Mesenchymal stem cell (in vitro differentiated cells and primary cell): ENCODE data around the gene ERGIC3.

Experiments used
- DNase-seq: peaks from one replicate; pipeline ENCODE4 v3.0.0-alpha.2; 2013
- H2AFZ ChIP-seq: one replicate; pipeline ENCODE4 v1.6.1; 2013; ENCODE audit warnings: low read depth, mild to moderate bottlenecking, control low read depth, inconsistent platforms, low read length, moderate library complexity
- H2AK5ac ChIP-seq: 2 replicates; pipeline ENCODE4 v1.6.1; 2013; ENCODE audit warnings: low read length, moderate library complexity, mild to moderate bottlenecking, inconsistent platforms; ENCODE audit not compliant: severe bottlenecking
- H2BK120ac ChIP-seq: one replicate; pipeline ENCODE4 v1.6.1; 2013; ENCODE audit warnings: low read depth, mild to moderate bottlenecking, inconsistent platforms, low read length, moderate library complexity
- H2BK12ac ChIP-seq, 2 experiments: one replicate each; pipeline ENCODE4 v1.6.1; 2013; ENCODE audit warnings: inconsistent platforms in 2 of 2, low read length in 2 of 2, mild to moderate bottlenecking in 2 of 2, moderate library complexity in 2 of 2, control low read depth in 1 of 2
- H2BK15ac ChIP-seq: one replicate; pipeline ENCODE4 v1.6.1; 2013; ENCODE audit warnings: mild to moderate bottlenecking, low read depth, inconsistent platforms; ENCODE audit not compliant: poor library complexity, severe bottlenecking
- H2BK5ac ChIP-seq: 2 replicates; pipeline ENCODE4 v1.6.1; 2013; ENCODE audit warnings: low read depth, mild to moderate bottlenecking, low read length, control low read depth, inconsistent platforms; ENCODE audit not compliant: poor library complexity, severe bottlenecking
- H3K14ac ChIP-seq, 2 experiments: one replicate each; pipeline ENCODE4 v1.6.1; 2013; ENCODE audit warnings: inconsistent platforms in 2 of 2, low read length in 2 of 2, control low read depth in 1 of 2, mild to moderate bottlenecking in 1 of 2, moderate library complexity in 1 of 2
- H3K18ac ChIP-seq, 2 experiments: one replicate each; pipeline ENCODE4 v1.6.1; 2013; ENCODE audit warnings: inconsistent platforms in 2 of 2, low read length in 2 of 2, control low read depth in 1 of 2, low read depth in 1 of 2, mild to moderate bottlenecking in 1 of 2
- H3K23ac ChIP-seq, 2 experiments: one replicate each; pipeline ENCODE4 v1.6.1; 2013; ENCODE audit warnings: inconsistent platforms in 2 of 2, low read length in 2 of 2, mild to moderate bottlenecking in 2 of 2, moderate library complexity in 2 of 2, control low read depth in 1 of 2
- H3K27ac ChIP-seq: 2 replicates; pipeline ENCODE4 v1.5.1; 2013; ENCODE audit warnings: mild to moderate bottlenecking, moderate library complexity, low read length, control low read depth, inconsistent platforms; ENCODE audit not compliant: poor library complexity, severe bottlenecking
- H3K27me3 ChIP-seq, 2 experiments: 2 replicates each; pipeline versions ENCODE4 v1.6.1 to v1.7.0; 2013; ENCODE audit warnings: low read length in 2 of 2, mild to moderate bottlenecking in 2 of 2, moderate library complexity in 2 of 2, control low read depth in 1 of 2, inconsistent platforms in 1 of 2; ENCODE audit not compliant: control insufficient read depth in 1 of 2, insufficient read depth in 1 of 2
- H3K36me3 ChIP-seq, 2 experiments: 2 replicates each; pipeline versions ENCODE4 v1.6.1 to v1.7.0; 2013; ENCODE audit warnings: low read length in 2 of 2, control low read depth in 1 of 2, inconsistent platforms in 1 of 2, low read depth in 1 of 2, mild to moderate bottlenecking in 1 of 2; ENCODE audit not compliant: insufficient read depth in 2 of 2, control insufficient read depth in 1 of 2
- H3K4ac ChIP-seq, 2 experiments: one replicate each; pipeline ENCODE4 v1.6.1; 2013; ENCODE audit warnings: inconsistent platforms in 2 of 2, low read length in 2 of 2, mild to moderate bottlenecking in 2 of 2, moderate library complexity in 2 of 2, control low read depth in 1 of 2, low read depth in 1 of 2
- H3K4me1 ChIP-seq: 2 replicates; pipeline ENCODE4 v1.6.1; 2013; ENCODE audit warnings: low read depth, low read length, control low read depth; ENCODE audit not compliant: control insufficient read depth, insufficient read depth
- H3K4me2 ChIP-seq: 2 replicates; pipeline ENCODE4 v1.6.1; 2013; ENCODE audit warnings: low read length, mild to moderate bottlenecking, inconsistent platforms; ENCODE audit not compliant: poor library complexity, severe bottlenecking
- H3K4me3 ChIP-seq, 2 experiments: 2 replicates each; pipeline versions ENCODE4 v1.5.1 to v1.7.0; 2013; ENCODE audit warnings: low read length in 2 of 2, mild to moderate bottlenecking in 2 of 2, control low read depth in 1 of 2, low read depth in 1 of 2; ENCODE audit not compliant: insufficient read depth in 1 of 2
- H3K79me1 ChIP-seq: replicated peaks from 2 replicates; pipeline ENCODE4 v1.6.1; 2013; ENCODE audit warnings: mild to moderate bottlenecking, control low read depth, low read length, inconsistent platforms; ENCODE audit not compliant: poor library complexity, severe bottlenecking
- H3K9ac ChIP-seq: 2 replicates; pipeline ENCODE4 v1.7.0; 2013; ENCODE audit warnings: mild to moderate bottlenecking, low read length, moderate library complexity
- H3K9me3 ChIP-seq: 2 replicates; pipeline ENCODE4 v1.7.0; 2013; ENCODE audit warnings: mild to moderate bottlenecking, low read length; ENCODE audit not compliant: control insufficient read depth
- H4K8ac ChIP-seq: one replicate; pipeline ENCODE4 v1.6.1; 2013; ENCODE audit warnings: inconsistent platforms, mild to moderate bottlenecking, low read length, moderate library complexity
- H4K91ac ChIP-seq: one replicate; pipeline ENCODE4 v1.6.1; 2013; ENCODE audit warnings: mild to moderate bottlenecking, low read length, inconsistent platforms
- WGBS: methylation state at CpG from one replicate; pipeline ENCODE4 v1.1.7; 2013; ENCODE audit warnings: mixed read lengths; 5-methylcytosine and 5-hydroxymethylcytosine counted together

Gene ERGIC3

DNA sequence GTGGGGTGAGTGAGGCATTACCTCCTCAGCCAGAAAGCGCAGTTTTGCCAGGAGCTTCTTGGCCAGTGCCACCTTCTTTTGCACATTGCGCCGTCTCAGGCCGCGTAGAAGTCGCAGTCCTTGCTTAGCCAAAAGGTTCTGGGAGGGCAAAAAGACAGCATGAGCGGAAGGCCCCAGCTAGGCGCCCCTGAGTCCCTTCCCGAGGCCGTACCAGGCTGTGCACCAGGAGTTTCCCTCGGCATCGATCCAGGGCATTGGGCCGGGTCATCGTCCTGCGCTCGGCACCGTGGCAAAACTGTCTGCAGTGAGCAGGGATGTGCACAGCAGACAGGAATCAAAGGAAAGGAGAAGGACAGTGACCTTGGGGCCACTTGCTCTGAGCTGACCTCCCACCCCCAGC is 53.6 kb downstream of the ERGIC3 start:
- Histone ChIP-seq H3K79me1 (no peaks in the 10 kb centered on the region), H2BK120ac (no peak overlapping the region), H3K27me3 (peaks cover 40 to 45% of the 10 kb centered on the region in 2 experiments), H3K36me3 (no peaks in the 10 kb centered on the region), H2BK5ac (no peak overlapping the region), H2AFZ (no peak overlapping the region), H4K8ac (no peak overlapping the region), H2BK15ac (no peak overlapping the region), H3K9ac (no peak overlapping the region), H3K27ac (no peak overlapping the region), H3K23ac (no peak overlapping the region), H3K4me2 (no peak overlapping the region), H3K4me3 (no peak overlapping the region), H2BK12ac (no peak overlapping the region), H3K4ac (no peak overlapping the region), H4K91ac (no peak overlapping the region), H3K14ac (no peak overlapping the region), H3K4me1 (no peaks in the 10 kb centered on the region), H3K9me3 (no peaks in the 10 kb centered on the region), H2AK5ac (no peak overlapping the region), H3K18ac (no peak overlapping the region)
- WGBS = 92% methylated on average over 17 of the region's 17 CpGs
- no peak for DNase-seq

DNA sequence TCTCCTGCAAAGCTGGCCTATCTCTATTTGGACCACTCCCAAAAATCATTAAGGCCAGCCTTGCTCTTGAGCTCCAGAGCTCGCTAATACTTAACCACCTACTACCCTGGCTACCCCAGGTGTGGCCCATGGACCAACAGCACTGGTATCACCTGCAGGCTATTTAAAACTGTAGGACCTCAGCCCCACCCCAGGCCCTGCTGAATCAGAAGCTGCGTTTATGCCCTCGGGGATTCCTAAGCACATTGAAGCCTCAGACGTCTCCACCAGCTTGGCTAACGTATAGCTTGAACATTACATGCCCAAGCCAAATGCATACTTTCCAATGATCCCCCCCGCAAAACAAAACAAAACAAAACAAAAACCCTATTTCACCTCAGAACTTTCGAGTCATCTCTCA is 54.0 kb downstream of the ERGIC3 start:
- no peak overlapping the region for H3K14ac ChIP-seq
- no peak overlapping the region for H3K4me3 ChIP-seq
- H2BK5ac ChIP-seq = no peak overlapping the region
- no peak for DNase-seq
- 81% methylated on average over 7 of the region's 7 CpGs for WGBS
- H3K79me1 ChIP-seq = no peaks in the 10 kb centered on the region
- H3K23ac ChIP-seq = no peak overlapping the region
- H4K8ac ChIP-seq = no peak overlapping the region
- peaks cover 45 to 49% of the 10 kb centered on the region in 2 experiments for H3K27me3 ChIP-seq
- H3K9me3 ChIP-seq = no peaks in the 10 kb centered on the region
- H3K18ac ChIP-seq = no peak overlapping the region
- no peak overlapping the region for H3K4ac ChIP-seq
- H3K27ac ChIP-seq = no peak overlapping the region
- H2BK120ac ChIP-seq = no peak overlapping the region
- H4K91ac ChIP-seq = no peak overlapping the region
- no peak overlapping the region for H2BK12ac ChIP-seq
- H3K9ac ChIP-seq = no peak overlapping the region
- H3K4me1 ChIP-seq = peaks cover 3% of the 10 kb centered on the region
- no peaks in the 10 kb centered on the region for H3K36me3 ChIP-seq
- H2AFZ ChIP-seq = no peak overlapping the region
- H2BK15ac ChIP-seq = no peak overlapping the region
- H3K4me2 ChIP-seq = no peak overlapping the region
- H2AK5ac ChIP-seq = no peak overlapping the region

DNA sequence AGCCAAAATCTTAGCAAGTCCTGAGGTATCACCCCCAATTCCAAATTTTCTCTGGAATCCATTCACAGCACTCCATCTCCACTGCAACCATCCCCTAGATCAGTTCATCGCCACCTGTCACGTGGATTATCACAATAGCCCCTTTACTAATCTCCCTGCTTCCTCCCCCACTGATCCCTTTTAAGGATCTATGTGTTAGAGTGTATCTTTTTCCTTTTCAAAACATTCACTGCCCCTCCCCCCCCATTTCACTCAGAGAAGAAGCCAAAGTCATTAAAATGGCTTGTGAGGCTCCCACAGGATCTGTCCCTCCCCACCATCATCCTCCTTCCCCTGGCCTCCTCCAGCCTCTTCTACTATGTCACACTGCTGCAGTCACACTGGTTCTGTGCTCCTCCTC is 55.3 kb downstream of the ERGIC3 start:
- WGBS = 90% methylated on average over 2 of the region's 2 CpGs
- H2AK5ac ChIP-seq = no peak overlapping the region
- peaks cover 16% of the 10 kb centered on the region for H3K4me1 ChIP-seq
- H3K18ac ChIP-seq = no peak overlapping the region
- no peak overlapping the region for H3K9ac ChIP-seq
- H3K9me3 ChIP-seq = no peaks in the 10 kb centered on the region
- H3K4me2 ChIP-seq = no peak overlapping the region
- H3K14ac ChIP-seq = peak overlapping the region in 1 of 2 experiments; percentile 30
- no peak for DNase-seq
- no peak overlapping the region for H2BK15ac ChIP-seq
- H3K27ac ChIP-seq = no peak overlapping the region
- no peak overlapping the region for H2BK120ac ChIP-seq
- no peak overlapping the region for H4K91ac ChIP-seq
- no peak overlapping the region for H4K8ac ChIP-seq
- no peaks in the 10 kb centered on the region for H3K36me3 ChIP-seq
- H3K23ac ChIP-seq = peak overlapping the region in 1 of 2 experiments; percentile 79
- H3K79me1 ChIP-seq = no peaks in the 10 kb centered on the region
- peaks cover 54 to 61% of the 10 kb centered on the region in 2 experiments for H3K27me3 ChIP-seq
- no peak overlapping the region for H3K4me3 ChIP-seq
- H3K4ac ChIP-seq = no peak overlapping the region
- H2BK5ac ChIP-seq = no peak overlapping the region
- no peak overlapping the region for H2AFZ ChIP-seq
- no peak overlapping the region for H2BK12ac ChIP-seq

DNA sequence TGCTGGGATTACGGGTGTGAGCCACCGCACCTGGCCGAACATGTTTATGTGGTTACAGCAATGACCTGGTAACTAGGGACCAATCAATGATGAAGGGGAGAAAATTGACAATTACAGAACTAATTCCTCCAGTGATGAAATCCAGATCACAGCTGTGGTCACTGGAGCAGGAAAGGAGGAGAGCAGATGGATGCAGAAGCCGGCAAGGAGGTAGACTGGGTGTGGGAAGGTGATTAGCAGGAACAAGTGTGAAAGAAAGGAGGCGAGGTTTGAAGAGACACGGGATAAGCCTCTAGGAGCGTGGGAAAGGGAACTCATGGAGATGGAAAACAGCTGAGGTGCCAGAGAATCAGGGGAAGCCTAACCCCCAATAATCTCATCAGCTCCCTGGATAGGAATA is 56.6 kb downstream of the ERGIC3 start:
- Histone ChIP-seq H2BK5ac (no peak overlapping the region), H3K4me3 (no peak overlapping the region), H3K23ac (no peak overlapping the region), H3K18ac (no peak overlapping the region), H2BK15ac (no peak overlapping the region), H3K9me3 (no peaks in the 10 kb centered on the region), H2BK12ac (no peak overlapping the region), H3K79me1 (no peaks in the 10 kb centered on the region), H2AFZ (no peak overlapping the region), H3K9ac (no peak overlapping the region), H3K4ac (no peak overlapping the region), H3K36me3 (no peaks in the 10 kb centered on the region), H2AK5ac (no peak overlapping the region), H3K4me2 (no peak overlapping the region), H4K91ac (no peak overlapping the region), H4K8ac (no peak overlapping the region), H3K27ac (no peak overlapping the region), H2BK120ac (no peak overlapping the region), H3K14ac (no peak overlapping the region), H3K4me1 (peaks cover 16% of the 10 kb centered on the region), H3K27me3 (peaks cover 58 to 65% of the 10 kb centered on the region in 2 experiments)
- no peak for DNase-seq
- WGBS = 74% methylated on average over 7 of the region's 7 CpGs
